ENCODE data around the gene TNFRSF19. TPM values are rescaled to one million over a fixed set of nuclear protein-coding genes. Genes with fewer than 3 reads are reported as not detected.

Gene TNFRSF19
- total RNA-seq, 1 donor from 2014 or later, result 1.6 TPM

DNA sequence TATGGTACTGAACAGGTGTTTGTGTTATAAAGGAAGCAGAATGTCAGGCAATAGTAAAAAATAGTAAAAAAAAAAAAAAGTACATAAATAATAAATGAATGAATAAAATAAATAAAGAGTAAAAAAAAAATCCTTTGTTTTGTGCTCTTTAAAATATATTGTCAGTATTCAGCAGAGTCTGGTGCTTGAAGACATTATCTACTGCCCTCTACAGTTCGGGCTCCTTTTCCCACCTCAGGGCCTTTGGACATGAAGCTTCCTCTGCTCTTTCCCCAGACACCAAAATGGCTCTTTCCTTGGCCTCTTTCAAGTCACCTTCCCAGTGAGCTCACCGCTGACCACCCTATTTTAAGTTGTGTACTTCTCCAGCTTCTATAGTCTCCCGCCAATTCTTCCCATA is 137.5 kb downstream of the TNFRSF19 start:
- Mint-ChIP-seq H3K4me1 (ENCODE audit: unreplicated experiment) (peaks cover 7% of the 10 kb centered on the region), H3K27ac (ENCODE audit: unreplicated experiment) (no peak overlapping the region), H3K36me3 (ENCODE audit: unreplicated experiment) (no peaks in the 10 kb centered on the region), H3K9me3 (ENCODE audit: unreplicated experiment) (peaks cover 6% of the 10 kb centered on the region), H3K4me3 (ENCODE audit: unreplicated experiment) (no peak overlapping the region), H3K27me3 (ENCODE audit: unreplicated experiment) (no peaks in the 10 kb centered on the region)
- no peak for DNase-seq (ENCODE audit: extremely low spot score, unreplicated experiment)
- TF ChIP-seq, protein P1, sequence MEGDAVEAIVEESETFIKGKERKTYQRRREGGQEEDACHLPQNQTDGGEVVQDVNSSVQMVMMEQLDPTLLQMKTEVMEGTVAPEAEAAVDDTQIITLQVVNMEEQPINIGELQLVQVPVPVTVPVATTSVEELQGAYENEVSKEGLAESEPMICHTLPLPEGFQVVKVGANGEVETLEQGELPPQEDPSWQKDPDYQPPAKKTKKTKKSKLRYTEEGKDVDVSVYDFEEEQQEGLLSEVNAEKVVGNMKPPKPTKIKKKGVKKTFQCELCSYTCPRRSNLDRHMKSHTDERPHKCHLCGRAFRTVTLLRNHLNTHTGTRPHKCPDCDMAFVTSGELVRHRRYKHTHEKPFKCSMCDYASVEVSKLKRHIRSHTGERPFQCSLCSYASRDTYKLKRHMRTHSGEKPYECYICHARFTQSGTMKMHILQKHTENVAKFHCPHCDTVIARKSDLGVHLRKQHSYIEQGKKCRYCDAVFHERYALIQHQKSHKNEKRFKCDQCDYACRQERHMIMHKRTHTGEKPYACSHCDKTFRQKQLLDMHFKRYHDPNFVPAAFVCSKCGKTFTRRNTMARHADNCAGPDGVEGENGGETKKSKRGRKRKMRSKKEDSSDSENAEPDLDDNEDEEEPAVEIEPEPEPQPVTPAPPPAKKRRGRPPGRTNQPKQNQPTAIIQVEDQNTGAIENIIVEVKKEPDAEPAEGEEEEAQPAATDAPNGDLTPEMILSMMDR (IDR thresholded peaks at IDR 0.05), result peak; percentile 50

DNA sequence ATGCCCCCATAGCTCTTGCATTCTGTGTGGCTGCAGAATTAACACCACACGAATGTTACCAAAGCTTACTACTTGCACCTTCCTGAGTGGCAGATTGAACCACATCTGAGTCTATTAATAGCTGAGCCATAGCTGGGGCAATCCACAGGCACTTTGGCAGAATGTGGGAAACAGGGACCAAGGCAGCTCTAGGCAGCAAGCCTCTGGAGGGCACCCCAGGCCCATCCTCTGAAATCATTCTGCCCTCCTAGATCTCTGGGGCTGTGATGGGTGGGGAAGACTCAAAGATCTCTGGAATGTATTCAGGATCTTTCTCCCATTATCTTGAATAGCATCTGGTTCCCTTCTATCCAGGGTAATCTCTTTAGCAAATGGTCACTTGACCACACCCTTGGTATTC is 139.3 kb downstream of the TNFRSF19 start:
- peaks cover 3% of the 10 kb centered on the region for H3K27me3 Mint-ChIP-seq (ENCODE audit: unreplicated experiment)
- TF ChIP-seq, protein P1 (IDR thresholded peaks at IDR 0.05), result no peak
- peaks cover 5% of the 10 kb centered on the region for H3K4me1 Mint-ChIP-seq (ENCODE audit: unreplicated experiment)
- H3K9me3 Mint-ChIP-seq (ENCODE audit: unreplicated experiment), result peaks cover 15% of the 10 kb centered on the region
- no peak overlapping the region for H3K4me3 Mint-ChIP-seq (ENCODE audit: unreplicated experiment)
- no peak overlapping the region for H3K27ac Mint-ChIP-seq (ENCODE audit: unreplicated experiment)
- H3K36me3 Mint-ChIP-seq (ENCODE audit: unreplicated experiment), result peaks cover 2% of the 10 kb centered on the region
- no peak for DNase-seq (ENCODE audit: extremely low spot score, unreplicated experiment)

DNA sequence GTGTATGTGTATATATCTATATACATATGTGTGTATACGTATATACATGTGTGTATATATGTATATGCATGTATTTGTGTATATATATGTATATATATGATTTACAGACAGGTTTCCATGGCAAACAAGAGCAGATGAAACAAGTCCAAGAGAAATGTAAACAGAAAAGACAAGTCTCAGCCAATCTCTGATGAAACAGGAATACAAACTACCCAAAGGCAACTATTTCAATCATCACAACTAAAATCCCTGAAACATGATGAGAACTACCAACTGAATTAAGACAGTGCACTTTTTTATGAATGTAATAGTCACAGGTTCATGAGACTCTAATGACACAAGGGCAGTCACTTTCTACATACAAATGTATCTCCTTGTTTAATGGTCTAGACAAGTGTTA is 140.2 kb downstream of the TNFRSF19 start:
- Mint-ChIP-seq H3K27me3 (ENCODE audit: unreplicated experiment) (peaks cover 3% of the 10 kb centered on the region), H3K9me3 (ENCODE audit: unreplicated experiment) (peaks cover 15% of the 10 kb centered on the region), H3K4me1 (ENCODE audit: unreplicated experiment) (peaks cover 5% of the 10 kb centered on the region), H3K36me3 (ENCODE audit: unreplicated experiment) (peaks cover 2% of the 10 kb centered on the region), H3K4me3 (ENCODE audit: unreplicated experiment) (no peak overlapping the region), H3K27ac (ENCODE audit: unreplicated experiment) (no peak overlapping the region)
- TF ChIP-seq, protein P1 (IDR thresholded peaks at IDR 0.05), result no peak
- DNase-seq (ENCODE audit: extremely low spot score, unreplicated experiment), result no peak

DNA sequence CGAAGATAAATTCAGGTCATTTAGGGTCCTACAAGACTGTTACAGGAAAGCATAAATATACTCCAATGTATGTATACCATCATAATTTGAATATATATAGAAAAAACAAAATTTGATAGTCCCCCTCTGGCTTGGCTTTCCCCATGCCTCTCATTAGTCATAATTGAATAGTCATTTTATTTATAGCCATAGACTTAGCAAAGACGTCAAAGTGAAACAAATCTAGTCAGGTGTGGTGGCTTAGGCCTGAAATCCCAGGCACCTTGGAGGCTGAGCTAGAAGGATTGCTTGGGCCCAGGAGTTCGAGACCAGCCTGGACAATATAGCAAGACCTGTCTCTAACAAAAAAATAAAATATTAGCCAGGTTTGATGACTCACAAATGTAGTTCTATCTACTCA is 141.1 kb downstream of the TNFRSF19 start:
- H3K27ac Mint-ChIP-seq (ENCODE audit: unreplicated experiment), result no peak overlapping the region
- peaks cover 15% of the 10 kb centered on the region for H3K9me3 Mint-ChIP-seq (ENCODE audit: unreplicated experiment)
- TF ChIP-seq, protein P1 (IDR thresholded peaks at IDR 0.05), result no peak
- peaks cover 3% of the 10 kb centered on the region for H3K27me3 Mint-ChIP-seq (ENCODE audit: unreplicated experiment)
- no peak overlapping the region for H3K4me3 Mint-ChIP-seq (ENCODE audit: unreplicated experiment)
- no peak for DNase-seq (ENCODE audit: extremely low spot score, unreplicated experiment)
- H3K4me1 Mint-ChIP-seq (ENCODE audit: unreplicated experiment), result no peaks in the 10 kb centered on the region
- H3K36me3 Mint-ChIP-seq (ENCODE audit: unreplicated experiment), result peaks cover 2% of the 10 kb centered on the region

DNA sequence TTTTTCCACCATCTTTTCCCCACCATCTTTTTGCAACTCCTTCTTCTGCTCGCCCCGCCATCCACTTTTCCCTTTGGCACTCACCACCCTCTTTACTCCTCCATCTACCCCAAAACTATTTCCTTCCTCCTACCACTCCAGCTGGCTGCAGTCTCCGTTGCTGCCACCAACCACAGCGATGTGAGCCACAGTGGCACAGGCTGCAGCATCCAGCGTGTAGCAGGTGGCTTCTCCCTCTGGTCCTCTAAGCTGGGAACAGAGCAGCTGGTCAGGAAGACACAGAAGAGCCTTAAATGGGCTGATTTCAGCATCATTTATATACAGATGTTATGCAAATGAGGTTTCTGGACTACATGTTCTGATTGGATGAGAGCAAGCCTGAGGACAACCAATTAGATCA is 144.5 kb downstream of the TNFRSF19 start:
- Mint-ChIP-seq H3K27ac (ENCODE audit: unreplicated experiment) (no peak overlapping the region), H3K4me3 (ENCODE audit: unreplicated experiment) (no peak overlapping the region), H3K9me3 (ENCODE audit: unreplicated experiment) (peaks cover 15% of the 10 kb centered on the region), H3K27me3 (ENCODE audit: unreplicated experiment) (peaks cover 3% of the 10 kb centered on the region), H3K4me1 (ENCODE audit: unreplicated experiment) (peaks cover 2% of the 10 kb centered on the region), H3K36me3 (ENCODE audit: unreplicated experiment) (peaks cover 2% of the 10 kb centered on the region)
- TF ChIP-seq, protein P1 (IDR thresholded peaks at IDR 0.05), result no peak
- DNase-seq (ENCODE audit: extremely low spot score, unreplicated experiment), result no peak
